ENCODE data around the gene MGST2. TPM values are rescaled to one million over a fixed set of nuclear protein-coding genes. Genes with fewer than 3 reads are reported as not detected.

Gene MGST2
- total RNA-seq: 10 to 100 TPM in 1 of 2 donors, 1 to 10 TPM in 1; 8.2 to 17.6 TPM

- DNase-seq (peak; percentile 49 to 50), ATAC-seq (replicated peaks in 1 of 2) (peak; percentile 86 to 90)
- peak within 1 kb of the TSS; percentile 68 for H3K27ac Mint-ChIP-seq
- H3K36me3 Mint-ChIP-seq (ENCODE audit: insufficient read depth in 2 of 2): peaks cover 0 to 6% of the 10 kb centered on the region in 2 donors
- H3K4me3 Mint-ChIP-seq: peak within 1 kb of the TSS; percentile 73 to 87
- no peaks in the 10 kb centered on the region for H3K27me3 Mint-ChIP-seq (ENCODE audit: low read depth)
- H3K4me1 Mint-ChIP-seq (ENCODE audit: low read depth): peaks cover 26% of the 10 kb centered on the region
- H3K9me3 Mint-ChIP-seq: no peaks in the 10 kb centered on the region
Observed at GRCh38 chr4:139665690-139666529, at the start of gene MGST2. TSS of gene MGST2 (plus strand) at chr4:139665819. CDS start at chr4:139666020, 201 bp downstream.

GRCh38 chr4:139617702-139618490, 47.7 kb upstream of the MGST2 start:
- no peaks in the 10 kb centered on the region for H3K27me3 Mint-ChIP-seq (ENCODE audit: low read depth)
- H3K9me3 Mint-ChIP-seq: no peaks in the 10 kb centered on the region
- DNase-seq (no peak), ATAC-seq (replicated peaks in 1 of 2) (no peak)
- no peaks in the 10 kb centered on the region for H3K36me3 Mint-ChIP-seq (ENCODE audit: insufficient read depth in 2 of 2)
- no peak overlapping the region for H3K4me3 Mint-ChIP-seq
- no peak overlapping the region for H3K27ac Mint-ChIP-seq
- no peaks in the 10 kb centered on the region for H3K4me1 Mint-ChIP-seq (ENCODE audit: low read depth)

- DNase-seq: peak in 1 of 2 donors; percentile 8
- H3K9me3 Mint-ChIP-seq: no peaks in the 10 kb centered on the region
- H3K27ac Mint-ChIP-seq: no peak overlapping the region
- no peak overlapping the region for H3K4me3 Mint-ChIP-seq
- H3K36me3 Mint-ChIP-seq (ENCODE audit: insufficient read depth in 2 of 2): no peaks in the 10 kb centered on the region
- no peaks in the 10 kb centered on the region for H3K27me3 Mint-ChIP-seq (ENCODE audit: low read depth)
- ATAC-seq (replicated peaks in 1 of 2): peak; percentile 58 to 72
- H3K4me1 Mint-ChIP-seq (ENCODE audit: low read depth): no peaks in the 10 kb centered on the region
Observed at GRCh38 chr4:139619644-139620043, 46.0 kb upstream of the MGST2 start.

- no peaks in the 10 kb centered on the region for H3K9me3 Mint-ChIP-seq
- H3K4me1 Mint-ChIP-seq (ENCODE audit: low read depth): no peaks in the 10 kb centered on the region
- H3K36me3 Mint-ChIP-seq (ENCODE audit: insufficient read depth in 2 of 2): no peaks in the 10 kb centered on the region
- no peak for ATAC-seq (replicated peaks in 1 of 2)
- no peak overlapping the region for H3K4me3 Mint-ChIP-seq
- peaks cover 6% of the 10 kb centered on the region for H3K27me3 Mint-ChIP-seq (ENCODE audit: low read depth)
- no peak for DNase-seq
- no peak overlapping the region for H3K27ac Mint-ChIP-seq
Observed at GRCh38 chr4:139622901-139623381, 42.7 kb upstream of the MGST2 start.

- H3K4me3 Mint-ChIP-seq: no peak overlapping the region
- no peaks in the 10 kb centered on the region for H3K36me3 Mint-ChIP-seq (ENCODE audit: insufficient read depth in 2 of 2)
- no peaks in the 10 kb centered on the region for H3K4me1 Mint-ChIP-seq (ENCODE audit: low read depth)
Observed at GRCh38 chr4:139624441-139625092, 41.1 kb upstream of the MGST2 start.

GRCh38 chr4:139625093-139625455, 40.5 kb upstream of the MGST2 start:
- Mint-ChIP-seq H3K4me3 (no peak overlapping the region), H3K27ac (no peak overlapping the region), H3K36me3 (ENCODE audit: insufficient read depth in 2 of 2) (no peaks in the 10 kb centered on the region)

More at GRCh38 chr4:139624441-139625092, 41.1 kb upstream of the MGST2 start:
- no peak for ATAC-seq (replicated peaks in 1 of 2)
- no peak for DNase-seq
- Mint-ChIP-seq H3K27me3 (ENCODE audit: low read depth) (peaks cover 6% of the 10 kb centered on the region), H3K27ac (no peak overlapping the region), H3K9me3 (no peaks in the 10 kb centered on the region)

GRCh38 chr4:139625482-139625881, 40.1 kb upstream of the MGST2 start:
- H3K4me3 Mint-ChIP-seq: no peak overlapping the region
- no peak for DNase-seq
- no peaks in the 10 kb centered on the region for H3K36me3 Mint-ChIP-seq (ENCODE audit: insufficient read depth in 2 of 2)
- ATAC-seq (replicated peaks in 1 of 2): no peak
- no peak overlapping the region for H3K27ac Mint-ChIP-seq
- no peaks in the 10 kb centered on the region for H3K9me3 Mint-ChIP-seq
- peaks cover 8% of the 10 kb centered on the region for H3K27me3 Mint-ChIP-seq (ENCODE audit: low read depth)
- no peaks in the 10 kb centered on the region for H3K4me1 Mint-ChIP-seq (ENCODE audit: low read depth)

More at GRCh38 chr4:139625093-139625455, 40.5 kb upstream of the MGST2 start:
- Mint-ChIP-seq H3K9me3 (no peaks in the 10 kb centered on the region), H3K4me1 (ENCODE audit: low read depth) (no peaks in the 10 kb centered on the region), H3K27me3 (ENCODE audit: low read depth) (peaks cover 6% of the 10 kb centered on the region)
- no peak for DNase-seq
- ATAC-seq (replicated peaks in 1 of 2): no peak

- ATAC-seq (replicated peaks in 1 of 2) (no peak), DNase-seq (no peak)
- Mint-ChIP-seq H3K27me3 (ENCODE audit: low read depth) (peaks cover 33% of the 10 kb centered on the region), H3K4me3 (no peak overlapping the region), H3K9me3 (no peaks in the 10 kb centered on the region), H3K36me3 (ENCODE audit: insufficient read depth in 2 of 2) (no peaks in the 10 kb centered on the region), H3K4me1 (ENCODE audit: low read depth) (no peaks in the 10 kb centered on the region), H3K27ac (no peak overlapping the region)
Observed at GRCh38 chr4:139628184-139629012, 37.2 kb upstream of the MGST2 start.

GRCh38 chr4:139629436-139630125, 36.0 kb upstream of the MGST2 start:
- Mint-ChIP-seq H3K27me3 (ENCODE audit: low read depth) (peaks cover 40% of the 10 kb centered on the region), H3K4me3 (no peak overlapping the region), H3K9me3 (no peaks in the 10 kb centered on the region), H3K4me1 (ENCODE audit: low read depth) (no peaks in the 10 kb centered on the region), H3K27ac (no peak overlapping the region), H3K36me3 (ENCODE audit: insufficient read depth in 2 of 2) (no peaks in the 10 kb centered on the region)
- DNase-seq (no peak), ATAC-seq (replicated peaks in 1 of 2) (no peak)

GRCh38 chr4:139630126-139630495, 35.5 kb upstream of the MGST2 start:
- H3K27me3 Mint-ChIP-seq (ENCODE audit: low read depth): peaks cover 41% of the 10 kb centered on the region
- H3K36me3 Mint-ChIP-seq (ENCODE audit: insufficient read depth in 2 of 2): no peaks in the 10 kb centered on the region
- H3K9me3 Mint-ChIP-seq: no peaks in the 10 kb centered on the region
- H3K4me1 Mint-ChIP-seq (ENCODE audit: low read depth): no peaks in the 10 kb centered on the region
- ATAC-seq (replicated peaks in 1 of 2): no peak
- no peak overlapping the region for H3K27ac Mint-ChIP-seq
- no peak for DNase-seq
- no peak overlapping the region for H3K4me3 Mint-ChIP-seq

GRCh38 chr4:139630991-139631390, 34.6 kb upstream of the MGST2 start:
- peaks cover 47% of the 10 kb centered on the region for H3K27me3 Mint-ChIP-seq (ENCODE audit: low read depth)

GRCh38 chr4:139631791-139632190, 33.8 kb upstream of the MGST2 start:
- no peak for DNase-seq
- Mint-ChIP-seq H3K27ac (no peak overlapping the region), H3K9me3 (no peaks in the 10 kb centered on the region), H3K4me1 (ENCODE audit: low read depth) (no peaks in the 10 kb centered on the region), H3K27me3 (ENCODE audit: low read depth) (peaks cover 41% of the 10 kb centered on the region), H3K4me3 (no peak overlapping the region), H3K36me3 (ENCODE audit: insufficient read depth in 2 of 2) (no peaks in the 10 kb centered on the region)
- no peak for ATAC-seq (replicated peaks in 1 of 2)

More at GRCh38 chr4:139630991-139631390, 34.6 kb upstream of the MGST2 start:
- Mint-ChIP-seq H3K4me3 (no peak overlapping the region), H3K27ac (no peak overlapping the region), H3K4me1 (ENCODE audit: low read depth) (no peaks in the 10 kb centered on the region), H3K9me3 (no peaks in the 10 kb centered on the region), H3K36me3 (ENCODE audit: insufficient read depth in 2 of 2) (no peaks in the 10 kb centered on the region)
- ATAC-seq (replicated peaks in 1 of 2): no peak
- DNase-seq: no peak
